HG03039 (cell line): ENCODE results near the gene TOLLIP.

Experiments
- ATAC-seq: cut with Tn5 transposase; IDR thresholded peaks from one replicate; pipeline ENCODE4 v1.9.1; 2021; ENCODE audit warnings: mild to moderate bottlenecking, moderate library complexity; ENCODE audit not compliant: unreplicated experiment

The TOLLIP gene

GRCh38 chr11:1224491-1225385, 84.7 kb downstream of the TOLLIP start:
- no peak for ATAC-seq
